SK-N-MC (cell line): Measurements from ENCODE around the gene ABAT.

ENCODE experiments used
- DNase-seq: peaks from one replicate; pipeline ENCODE4 v3.0.0-alpha.2; 2011; ENCODE audit warnings: low read depth, low spot score
- H3K27ac ChIP-seq: fragments of 200-600 bp; sonication (generic); 2 replicates; pipeline ENCODE4 v1.5.1; 2016; ENCODE audit warnings: mixed run types
- H3K36me3 ChIP-seq: fragments of 200-600 bp; sonication (generic); 2 replicates; pipeline ENCODE4 v1.6.1; 2017; ENCODE audit warnings: antibody characterized with exemption, low read length, mixed read lengths; ENCODE audit not compliant: insufficient read depth
- H3K4me3 ChIP-seq: fragments of 200-600 bp; sonication (generic); 2 replicates; pipeline ENCODE4 v1.5.1; 2016
- H3K9ac ChIP-seq: fragments of 200-600 bp; sonication (generic); 2 replicates; pipeline ENCODE4 v1.8.0; 2017; ENCODE audit warnings: mixed run types, mixed read lengths; ENCODE audit not compliant: insufficient read length
- H3K9me3 ChIP-seq: fragments of 200-600 bp; sonication (generic); 2 replicates; pipeline ENCODE4 v1.6.1; 2017; ENCODE audit warnings: low read depth, mild to moderate bottlenecking, antibody characterized with exemption, low read length, moderate library complexity, mixed read lengths
- EZH2 ChIP-seq: fragments of 200-600 bp; sonication (generic); IDR thresholded peaks from one replicate; pipeline ENCODE4 v1.6.1; 2017; ENCODE audit warnings: antibody characterized with exemption
- FOXP2 ChIP-seq: optimal IDR thresholded peaks from 2 replicates; pipeline ENCODE3; 2011; ENCODE audit warnings: mild to moderate bottlenecking, moderate library complexity; ENCODE audit not compliant: insufficient read depth; ENCODE audit errors: extremely low read length, control extremely low read depth
- POLR2AphosphoS5 ChIP-seq: IDR thresholded peaks from 2 replicates; pipeline ENCODE4 v1.6.1; 2012; ENCODE audit warnings: mild to moderate bottlenecking, low read depth, low read length, borderline replicate concordance

Gene ABAT

DNA sequence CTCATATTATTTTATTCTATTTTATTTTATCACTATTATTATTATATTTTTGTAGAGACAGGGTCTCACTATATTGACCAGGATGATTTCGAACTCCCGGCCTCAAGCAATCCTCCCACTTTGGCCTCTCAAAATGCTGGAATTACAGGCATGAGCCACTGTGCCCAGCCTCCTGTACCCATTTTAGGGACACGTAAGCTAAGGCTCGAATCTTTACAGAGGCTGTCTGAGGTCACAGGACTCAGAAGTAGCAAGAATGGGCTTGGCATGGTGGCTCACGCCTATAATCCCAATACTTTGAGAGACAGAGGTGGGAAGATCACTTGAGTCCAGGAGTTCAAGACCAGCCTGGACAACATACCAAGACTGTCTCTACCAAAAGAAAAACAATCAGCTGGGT is 12.7 kb upstream of the ABAT start:
- H3K4me3 ChIP-seq: no peak overlapping the region
- no peak overlapping the region for H3K9ac ChIP-seq
- no peak overlapping the region for H3K27ac ChIP-seq
- H3K9me3 ChIP-seq: no peaks in the 10 kb centered on the region
- TF ChIP-seq EZH2 (no peak), FOXP2 (no peak), POLR2AphosphoS5 (no peak)
- H3K36me3 ChIP-seq: no peaks in the 10 kb centered on the region
- no peak for DNase-seq

DNA sequence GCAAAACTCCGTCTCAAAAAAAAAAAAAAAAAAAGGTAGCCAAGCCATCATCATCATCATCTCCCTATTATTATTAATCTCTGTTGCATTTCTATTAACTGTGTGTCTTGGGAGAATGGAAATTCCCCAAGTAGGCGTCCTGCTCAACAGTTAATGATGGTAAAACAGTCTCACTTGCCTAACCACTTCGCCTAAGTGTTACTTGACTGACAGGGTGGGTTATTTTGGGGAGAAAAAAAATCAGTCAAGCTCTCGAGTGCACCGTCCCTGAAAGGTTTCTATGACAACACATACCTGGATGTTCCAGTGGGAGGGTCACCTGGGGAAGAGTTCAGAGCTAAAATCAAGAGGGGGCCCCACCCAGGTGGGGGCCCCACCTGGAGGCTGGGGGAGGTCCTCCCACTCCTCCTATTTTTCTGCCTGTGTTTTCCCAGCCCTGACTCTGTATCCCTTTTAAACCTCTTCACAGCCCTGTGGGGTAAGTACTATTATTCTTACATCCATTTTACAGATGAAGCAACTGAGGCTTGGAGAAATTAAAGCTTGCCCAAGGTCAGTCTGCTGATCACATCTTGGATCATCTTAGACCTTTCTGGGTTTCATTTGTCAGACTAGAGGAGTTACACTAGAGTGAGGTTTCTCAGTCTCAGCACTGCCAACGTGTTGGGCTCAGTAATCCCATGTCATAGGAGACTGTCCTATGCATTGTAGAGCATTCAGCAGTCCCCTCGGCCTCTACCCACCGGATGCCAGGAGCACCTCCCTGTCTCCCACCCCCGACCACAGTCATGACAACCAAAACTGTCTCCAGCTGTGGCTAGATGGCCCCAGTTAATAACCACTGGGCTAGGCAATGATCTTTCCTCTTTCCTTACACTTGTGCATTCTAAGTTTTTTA is 11.0 kb upstream of the ABAT start:
- Histone ChIP-seq H3K9me3 (no peaks in the 10 kb centered on the region), H3K4me3 (no peak overlapping the region), H3K36me3 (no peaks in the 10 kb centered on the region), H3K27ac (no peak overlapping the region), H3K9ac (no peak overlapping the region)
- TF ChIP-seq EZH2 (no peak), POLR2AphosphoS5 (no peak), FOXP2 (no peak)
- DNase-seq: no peak

- DNase-seq: no peak
- Histone ChIP-seq H3K9me3 (no peaks in the 10 kb centered on the region), H3K9ac (no peak overlapping the region), H3K36me3 (no peaks in the 10 kb centered on the region), H3K27ac (no peak overlapping the region), H3K4me3 (no peak overlapping the region)
- TF ChIP-seq EZH2 (no peak), FOXP2 (no peak), POLR2AphosphoS5 (no peak)
Observed at GRCh38 chr16:8665529-8665928, 8.9 kb upstream of the ABAT start.

- Histone ChIP-seq H3K27ac (no peak overlapping the region), H3K9me3 (no peaks in the 10 kb centered on the region), H3K9ac (no peak overlapping the region), H3K36me3 (no peaks in the 10 kb centered on the region), H3K4me3 (no peak overlapping the region)
- no peak for TF ChIP-seq EZH2
- no peak for TF ChIP-seq FOXP2
- no peak for TF ChIP-seq POLR2AphosphoS5
- no peak for DNase-seq
Observed at GRCh38 chr16:8667492-8667891, 6.9 kb upstream of the ABAT start.

DNA sequence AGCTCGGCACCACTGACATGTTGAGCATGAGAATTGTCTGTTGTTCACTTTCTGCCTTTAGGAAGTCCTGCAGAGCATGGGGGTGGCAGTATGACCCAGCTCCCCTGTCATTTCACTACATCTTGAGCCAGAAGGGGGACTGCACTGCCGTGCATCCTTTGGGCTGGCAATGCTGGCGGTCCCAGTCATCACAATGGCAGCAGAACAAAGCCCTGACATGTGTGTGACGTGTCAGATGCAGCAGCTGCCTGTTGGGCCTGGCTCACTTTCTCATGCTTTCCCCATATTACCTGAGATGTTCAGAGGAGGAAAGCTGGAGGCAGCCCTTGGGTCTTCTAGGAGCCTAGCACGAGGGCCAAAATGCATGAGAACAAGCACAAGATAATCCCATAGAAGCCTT is 6.3 kb upstream of the ABAT start:
- no peak for TF ChIP-seq POLR2AphosphoS5
- no peak for TF ChIP-seq EZH2
- TF ChIP-seq FOXP2: no peak
- no peak overlapping the region for H3K4me3 ChIP-seq
- no peaks in the 10 kb centered on the region for H3K36me3 ChIP-seq
- no peaks in the 10 kb centered on the region for H3K9me3 ChIP-seq
- no peak for DNase-seq
- no peak overlapping the region for H3K9ac ChIP-seq
- no peak overlapping the region for H3K27ac ChIP-seq

DNA sequence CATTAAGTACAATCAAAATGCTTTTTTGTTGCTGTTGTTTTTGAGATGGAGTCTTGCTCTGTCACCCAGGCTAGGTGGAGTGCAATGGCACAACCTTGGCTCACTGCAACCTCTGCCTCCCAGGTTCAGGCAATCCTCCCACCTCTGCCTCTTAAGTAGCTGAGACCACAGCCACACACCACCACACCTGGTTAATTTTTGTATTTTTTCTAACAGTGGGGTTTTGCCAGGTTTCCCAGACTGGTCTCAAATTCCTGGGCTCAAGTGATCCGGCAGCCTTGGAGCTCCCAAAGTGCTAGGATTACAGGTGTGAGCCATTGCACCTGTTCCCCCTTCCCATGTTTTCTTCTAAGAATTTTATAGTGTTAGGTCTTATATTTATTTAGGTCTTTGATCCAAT is 4.9 kb upstream of the ABAT start:
- Histone ChIP-seq H3K9me3 (no peaks in the 10 kb centered on the region), H3K9ac (no peak overlapping the region), H3K36me3 (no peaks in the 10 kb centered on the region), H3K27ac (no peak overlapping the region), H3K4me3 (no peak overlapping the region)
- DNase-seq: no peak
- TF ChIP-seq FOXP2 (no peak), EZH2 (no peak), POLR2AphosphoS5 (no peak)

- H3K9me3 ChIP-seq: no peaks in the 10 kb centered on the region
- TF ChIP-seq POLR2AphosphoS5 (no peak), FOXP2 (no peak), EZH2 (no peak)
- no peak for DNase-seq
- H3K4me3 ChIP-seq: no peak overlapping the region
- H3K9ac ChIP-seq: no peak overlapping the region
- no peaks in the 10 kb centered on the region for H3K36me3 ChIP-seq
- H3K27ac ChIP-seq: no peak overlapping the region
Observed at GRCh38 chr16:8670014-8670560, 4.3 kb upstream of the ABAT start.

- peak overlapping the region; percentile 82 for H3K4me3 ChIP-seq
- no peak overlapping the region for H3K9ac ChIP-seq
- no peak overlapping the region for H3K27ac ChIP-seq
- no peak for TF ChIP-seq POLR2AphosphoS5
- TF ChIP-seq EZH2: no peak
- no peak for TF ChIP-seq FOXP2
- H3K36me3 ChIP-seq: no peaks in the 10 kb centered on the region
- DNase-seq: no peak
- no peaks in the 10 kb centered on the region for H3K9me3 ChIP-seq
Observed at GRCh38 chr16:8673611-8674412, 605 bp upstream of the ABAT start.
